ENCODE measurements around the gene CAPN7.

The CAPN7 gene

DNA sequence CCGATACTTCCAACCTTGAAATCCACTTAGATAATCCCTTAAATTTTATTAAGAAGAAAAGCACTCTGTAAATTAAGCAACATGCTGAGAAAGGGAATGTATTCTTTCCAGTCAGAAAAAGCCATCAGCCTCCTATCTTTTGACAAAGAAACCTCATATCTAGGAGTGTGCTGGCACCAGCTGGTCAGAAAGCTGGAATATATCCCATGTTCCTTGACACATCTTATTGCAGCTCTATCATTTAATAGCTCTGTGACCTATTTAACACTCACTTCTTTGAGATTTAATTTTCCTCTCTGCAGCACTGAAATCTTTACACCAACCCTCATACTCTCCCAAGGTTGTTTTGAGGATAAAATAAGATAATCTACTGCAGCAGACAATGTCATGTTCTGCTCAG is 30.4 kb upstream of the CAPN7 start:
- Histone ChIP-seq H3K4me1 (ENCODE audit: control insufficient read depth in 1 of 2, insufficient read depth in 1 of 2, low read depth in 1 of 2, low read length in 1 of 2) (no peaks in the 10 kb centered on the region), H3K36me3 (no peaks in the 10 kb centered on the region), H3K27ac (no peak overlapping the region), H3K27me3 (peaks cover 47% of the 10 kb centered on the region), H3K4me3 (ENCODE audit: low read depth in 1 of 2, low read length in 1 of 2) (no peak overlapping the region), H3K9me3 (no peaks in the 10 kb centered on the region)
- no peak for TF ChIP-seq CTCF (IDR thresholded peaks at IDR 0.05)

DNA sequence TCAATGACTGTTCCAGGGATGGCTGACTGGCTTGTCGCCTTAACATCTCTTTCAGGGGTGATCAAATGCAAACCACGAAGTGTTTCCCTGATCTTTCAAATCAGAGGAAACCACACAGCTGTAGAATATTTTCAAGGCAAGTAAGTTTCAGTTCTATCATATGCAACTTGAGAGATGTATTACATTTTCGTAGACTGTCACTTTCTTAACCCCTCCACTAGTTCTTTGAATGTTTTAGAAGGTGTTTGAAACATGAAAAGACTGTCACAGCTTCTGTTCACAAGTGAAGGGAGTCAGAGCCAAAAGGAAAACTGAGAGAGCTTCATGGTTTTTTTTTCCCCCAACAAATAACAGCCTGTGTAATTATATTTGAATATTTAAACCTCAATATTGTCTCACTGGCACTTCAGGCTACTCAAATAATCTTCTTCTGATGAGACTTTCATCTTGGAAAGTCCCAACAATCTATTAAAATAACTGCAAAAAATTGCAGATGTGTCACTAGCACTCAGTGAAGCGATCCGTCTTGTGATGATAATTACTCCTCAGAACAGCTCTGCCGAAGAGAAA is 25.9 kb upstream of the CAPN7 start:
- H3K27ac ChIP-seq: no peak overlapping the region
- H3K36me3 ChIP-seq: no peaks in the 10 kb centered on the region

DNA sequence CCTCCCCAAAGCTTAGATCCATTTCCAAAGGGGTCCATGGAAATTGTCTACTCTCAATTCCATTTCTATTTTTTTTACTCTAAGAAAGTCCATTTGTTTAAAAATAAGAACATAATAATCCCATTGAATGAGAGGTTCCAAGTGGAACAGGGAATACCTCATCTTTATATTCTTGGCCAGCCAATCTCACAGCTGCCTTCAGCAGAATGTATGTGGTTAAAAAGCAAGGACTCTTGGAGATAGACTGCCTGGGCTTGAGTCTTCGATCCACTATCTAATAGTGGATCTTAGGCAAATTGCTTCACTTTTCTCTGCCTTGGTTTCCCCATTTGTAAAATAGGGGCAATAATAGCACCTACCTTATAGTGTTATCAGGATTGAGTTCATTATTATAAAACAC is 24.5 kb upstream of the CAPN7 start:
- Histone ChIP-seq H3K9me3 (no peaks in the 10 kb centered on the region), H3K4me1 (ENCODE audit: control insufficient read depth in 1 of 2, insufficient read depth in 1 of 2, low read depth in 1 of 2, low read length in 1 of 2) (no peaks in the 10 kb centered on the region), H3K36me3 (no peaks in the 10 kb centered on the region), H3K27me3 (peaks cover 53% of the 10 kb centered on the region), H3K27ac (no peak overlapping the region), H3K4me3 (ENCODE audit: low read depth in 1 of 2, low read length in 1 of 2) (no peak overlapping the region)
- TF ChIP-seq CTCF (IDR thresholded peaks at IDR 0.05): no peak

More for the DNA sequence above, 25.9 kb upstream of the CAPN7 start:
- Histone ChIP-seq H3K4me1 (ENCODE audit: control insufficient read depth in 1 of 2, insufficient read depth in 1 of 2, low read depth in 1 of 2, low read length in 1 of 2) (no peaks in the 10 kb centered on the region), H3K27me3 (peaks cover 62% of the 10 kb centered on the region), H3K9me3 (no peaks in the 10 kb centered on the region), H3K4me3 (ENCODE audit: low read depth in 1 of 2, low read length in 1 of 2) (no peak overlapping the region)
- TF ChIP-seq CTCF (IDR thresholded peaks at IDR 0.05): no peak

- Histone ChIP-seq H3K4me3 (ENCODE audit: low read depth in 1 of 2, low read length in 1 of 2) (no peak overlapping the region), H3K9me3 (no peaks in the 10 kb centered on the region), H3K27me3 (peaks cover 49% of the 10 kb centered on the region), H3K36me3 (no peaks in the 10 kb centered on the region), H3K27ac (no peak overlapping the region), H3K4me1 (ENCODE audit: control insufficient read depth in 1 of 2, insufficient read depth in 1 of 2, low read depth in 1 of 2, low read length in 1 of 2) (no peaks in the 10 kb centered on the region)
- TF ChIP-seq CTCF (IDR thresholded peaks at IDR 0.05): no peak
Observed at GRCh38 chr3:15181963-15182362, 24.1 kb upstream of the CAPN7 start.

DNA sequence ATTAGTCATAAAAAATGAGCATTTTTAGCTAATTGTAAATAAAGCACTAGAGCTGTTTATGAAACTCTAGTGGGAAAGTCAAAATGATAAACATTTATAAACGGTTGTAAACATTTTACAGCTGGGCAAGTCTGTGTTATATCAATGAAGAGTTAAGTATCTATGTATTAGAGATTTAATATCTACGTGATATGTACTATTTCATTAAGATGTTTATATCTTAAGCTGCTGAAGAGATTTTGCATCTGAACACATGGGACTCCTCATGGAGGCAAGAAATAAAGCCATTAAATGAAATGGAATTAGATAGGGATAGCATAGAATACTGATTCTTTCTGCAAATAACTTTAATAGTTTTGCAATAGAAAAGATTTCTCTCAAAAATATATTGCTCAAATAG is 23.0 kb upstream of the CAPN7 start:
- Histone ChIP-seq H3K4me1 (ENCODE audit: control insufficient read depth in 1 of 2, insufficient read depth in 1 of 2, low read depth in 1 of 2, low read length in 1 of 2) (no peaks in the 10 kb centered on the region), H3K36me3 (no peaks in the 10 kb centered on the region), H3K27ac (no peak overlapping the region), H3K9me3 (no peaks in the 10 kb centered on the region), H3K4me3 (ENCODE audit: low read depth in 1 of 2, low read length in 1 of 2) (no peak overlapping the region), H3K27me3 (peaks cover 42% of the 10 kb centered on the region)
- no peak for TF ChIP-seq CTCF (IDR thresholded peaks at IDR 0.05)

DNA sequence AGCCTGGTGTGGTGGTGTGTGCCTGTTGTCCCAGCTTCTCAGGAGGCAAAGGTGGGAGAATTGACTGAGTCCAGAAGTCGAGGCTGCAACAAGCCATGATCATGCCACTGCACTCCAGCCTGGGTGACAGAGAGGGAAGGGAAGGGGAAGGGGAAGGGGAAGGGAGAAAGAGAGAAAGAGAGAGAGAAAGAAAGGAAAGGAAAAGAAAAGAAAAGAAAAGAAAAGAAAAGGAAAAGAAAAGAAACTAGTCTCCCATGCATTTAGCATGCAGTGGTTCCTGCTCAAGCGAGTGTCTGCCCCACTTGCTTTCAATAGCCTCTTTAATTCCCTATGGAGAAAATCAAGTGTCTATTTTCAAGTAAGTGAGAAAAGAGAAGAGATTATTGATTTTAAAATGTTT is 20.6 kb upstream of the CAPN7 start:
- no peak overlapping the region for H3K27ac ChIP-seq
- H3K36me3 ChIP-seq: no peaks in the 10 kb centered on the region
- H3K4me1 ChIP-seq (ENCODE audit: control insufficient read depth in 1 of 2, insufficient read depth in 1 of 2, low read depth in 1 of 2, low read length in 1 of 2): no peaks in the 10 kb centered on the region
- TF ChIP-seq CTCF (IDR thresholded peaks at IDR 0.05): no peak
- peaks cover 20% of the 10 kb centered on the region for H3K27me3 ChIP-seq
- no peak overlapping the region for H3K4me3 ChIP-seq (ENCODE audit: low read depth in 1 of 2, low read length in 1 of 2)
- no peaks in the 10 kb centered on the region for H3K9me3 ChIP-seq

All from neutrophil (primary cell).